22Rv1 (cell line): ENCODE results near the gene MTSS2.

Experiments
- CTCF ChIP-seq: fragments of 450-650 bp; IDR thresholded peaks from 2 replicates; pipeline ENCODE4 v1.5.1; 2017; ENCODE audit warnings: mild to moderate bottlenecking
- ZFX ChIP-seq: fragments of 450-650 bp; IDR thresholded peaks from 2 replicates; pipeline ENCODE4 v1.6.1; 2017; ENCODE audit warnings: antibody characterized with exemption, borderline replicate concordance

GRCh38 chr16:70687671-70688245, 1.9 kb upstream of the MTSS2 start:
- TF ChIP-seq CTCF (no peak), ZFX (no peak)
